GM21447 (cell line): Measurements from ENCODE around the gene KPRP.

Experiments
- ATAC-seq: cut with Tn5 transposase; IDR thresholded peaks from one replicate; pipeline ENCODE4 v1.9.1; 2021; ENCODE audit not compliant: unreplicated experiment

The KPRP gene

DNA sequence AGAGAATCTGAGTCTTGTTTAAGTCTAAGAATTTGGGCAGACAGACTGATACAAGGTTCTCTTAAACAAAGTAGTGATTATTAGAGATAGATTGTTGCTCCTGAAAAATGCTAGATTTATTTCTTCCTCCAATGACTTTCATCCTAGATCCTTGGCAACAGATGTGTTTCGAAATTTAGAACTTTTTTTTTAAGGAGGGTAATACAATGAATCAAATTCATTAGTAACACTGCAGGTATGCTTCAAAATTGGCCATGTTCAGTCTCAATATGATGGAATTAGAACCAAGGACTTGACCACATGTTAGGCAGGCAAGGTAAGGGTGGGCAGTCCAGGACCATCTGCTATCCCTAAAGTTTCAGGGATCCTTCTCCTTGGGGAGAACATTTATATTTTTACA, 12.6 kb downstream of the KPRP start:
- no peak for ATAC-seq

DNA sequence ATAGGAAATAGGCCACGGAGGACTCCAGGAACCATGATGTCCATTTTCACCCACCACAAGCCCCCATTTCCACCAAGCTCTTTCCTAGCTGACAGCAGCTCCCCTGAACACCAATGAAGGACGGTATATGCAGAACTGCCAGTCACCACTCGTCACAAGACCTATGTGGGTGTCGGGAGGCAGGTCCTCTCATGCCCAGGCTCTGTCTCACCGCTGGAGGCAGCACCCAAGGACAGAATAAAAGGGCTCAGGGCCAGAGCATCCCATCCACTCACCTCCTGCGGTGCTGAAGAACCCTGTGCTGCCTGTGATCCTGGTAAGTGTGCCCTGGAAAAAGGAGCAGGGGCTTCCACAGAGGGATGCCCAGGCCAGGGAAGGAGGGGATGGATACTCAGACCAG, 17.1 kb downstream of the KPRP start, which contains the start of gene LCE1F:
LCE1F (plus strand) TSS at position 266 of the 400 bp plus-strand sequence. CDS start 1,232 bp downstream, outside the sequence.
- ATAC-seq, result no peak

DNA sequence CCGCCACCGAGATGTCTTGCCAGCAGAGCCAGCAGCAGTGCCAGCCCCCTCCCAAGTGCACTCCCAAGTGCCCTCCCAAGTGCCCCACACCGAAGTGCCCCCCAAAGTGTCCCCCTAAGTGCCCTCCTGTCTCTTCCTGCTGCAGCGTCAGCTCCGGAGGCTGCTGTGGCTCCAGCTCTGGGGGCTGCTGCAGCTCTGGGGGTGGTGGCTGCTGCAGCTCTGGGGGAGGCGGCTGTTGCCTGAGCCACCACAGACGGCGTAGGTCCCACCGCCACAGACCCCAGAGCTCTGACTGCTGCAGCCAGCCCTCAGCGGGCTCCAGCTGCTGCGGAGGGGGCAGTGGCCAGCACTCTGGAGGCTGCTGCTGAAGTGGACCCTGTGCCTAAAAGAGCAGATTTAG, 18.5 kb downstream of the KPRP start:
- no peak for ATAC-seq

DNA sequence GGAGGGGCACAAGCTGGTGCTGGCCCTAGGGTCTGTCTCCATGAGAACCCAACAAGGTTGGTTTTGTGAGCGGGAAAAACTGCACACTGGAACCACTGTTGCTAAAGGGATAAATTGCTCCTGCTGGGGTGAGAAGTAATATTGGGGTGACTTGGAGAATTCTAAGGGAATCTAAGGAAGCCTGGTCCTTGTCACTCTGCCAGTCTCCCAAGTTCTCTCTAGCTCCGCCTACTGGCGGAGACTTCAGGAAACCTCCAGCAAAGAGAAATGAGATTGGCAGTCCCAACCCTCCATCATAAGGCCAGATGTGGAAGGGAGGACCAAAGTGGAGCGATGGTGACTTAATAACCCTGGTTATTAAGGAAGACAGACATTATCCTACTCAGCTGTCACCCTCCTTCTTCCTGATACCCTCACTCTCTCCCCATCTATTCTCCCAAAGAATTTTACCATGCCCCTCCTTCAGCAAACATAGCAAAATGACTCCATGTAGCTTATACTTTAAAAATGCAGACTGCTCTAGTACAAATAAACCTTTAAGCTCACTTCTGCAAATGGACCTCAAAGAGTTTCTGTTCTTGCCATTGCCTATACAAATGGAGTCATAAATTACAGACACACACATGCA, 19.8 kb downstream of the KPRP start:
- no peak for ATAC-seq

DNA sequence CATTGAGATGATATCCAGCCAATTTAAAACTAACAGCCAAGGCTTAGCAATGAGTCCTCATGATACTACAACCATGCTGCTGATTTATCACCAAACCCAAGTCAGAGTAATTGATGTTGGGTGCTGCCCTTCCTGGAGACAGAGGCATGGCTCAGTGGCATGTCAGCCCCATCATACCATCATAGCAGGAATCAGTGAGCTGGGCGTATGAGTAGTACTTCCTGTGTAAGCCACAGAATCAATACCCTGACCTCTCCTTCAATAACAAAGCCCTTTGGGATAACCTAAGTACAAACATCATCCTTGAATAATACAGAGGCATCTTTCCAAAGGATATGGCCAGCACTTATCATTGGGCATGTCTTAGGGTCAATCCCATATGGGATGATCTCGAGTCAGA, 25.3 kb downstream of the KPRP start:
- no peak for ATAC-seq

DNA sequence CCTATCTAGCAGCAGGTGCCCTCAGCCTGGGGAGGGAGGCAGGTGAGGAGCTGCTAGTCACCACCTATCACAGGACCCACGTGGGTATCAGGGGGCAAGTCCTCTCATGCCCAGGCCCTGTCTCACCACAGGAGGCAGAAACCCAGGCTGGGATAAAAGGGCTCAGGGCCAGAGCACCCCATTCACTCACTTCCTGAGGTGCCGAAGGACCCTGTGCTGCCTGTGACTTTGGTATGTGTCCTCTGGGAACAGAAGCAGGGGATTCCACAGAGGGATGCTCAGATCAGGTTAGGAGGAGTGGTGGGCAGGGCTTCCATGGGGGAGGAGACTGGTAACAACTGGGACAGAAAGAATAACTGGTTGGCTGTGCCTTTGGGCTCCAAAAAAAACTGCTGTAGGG, 28.3 kb downstream of the KPRP start, which contains the start of gene LCE1E:
LCE1E (plus strand) TSS at position 181 of the 400 bp plus-strand sequence. CDS start 1,043 bp downstream, outside the sequence.
- no peak for ATAC-seq

DNA sequence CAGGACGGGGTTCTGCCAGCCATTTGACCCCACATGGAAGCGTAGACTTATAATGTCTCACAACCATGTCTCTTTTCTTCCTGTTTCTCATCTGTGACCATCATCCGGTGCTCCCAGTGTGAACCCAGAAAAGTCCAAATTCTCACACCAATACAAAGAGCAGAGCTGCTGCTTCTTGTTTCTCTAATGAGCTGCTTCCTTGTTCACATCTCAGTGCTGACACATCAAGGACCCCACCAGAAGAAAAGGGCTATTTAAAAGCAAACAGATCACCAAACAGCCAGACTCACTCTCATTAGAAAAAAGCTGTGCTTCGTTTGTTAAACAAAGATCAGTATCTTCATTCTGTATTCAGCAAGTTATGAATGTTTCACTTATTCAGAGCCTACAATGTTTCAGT, 37.9 kb downstream of the KPRP start:
- ATAC-seq, result no peak

DNA sequence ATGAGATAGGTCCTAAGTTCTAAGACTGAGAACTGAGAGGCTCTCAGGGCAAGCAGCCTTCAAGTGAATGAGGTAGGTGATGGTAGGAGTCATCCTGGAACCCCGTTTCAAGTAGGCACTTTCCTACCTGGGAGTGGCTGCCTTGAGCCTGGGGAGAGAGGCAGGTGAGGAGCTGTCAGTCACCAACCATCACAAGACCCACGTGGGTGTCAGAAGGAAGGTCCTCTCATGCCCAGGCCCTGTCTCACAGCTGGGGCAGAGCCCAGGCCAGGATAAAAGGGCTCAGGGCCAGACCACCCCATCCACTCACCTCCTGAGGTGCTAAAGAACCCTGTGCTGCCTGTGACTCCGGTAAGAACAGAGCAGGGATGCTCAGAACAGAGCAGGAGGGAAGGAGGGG, 38.6 kb downstream of the KPRP start, which contains the start of gene LCE1D:
LCE1D (plus strand) TSS at position 301 of the 400 bp plus-strand sequence. CDS start 1,074 bp downstream, outside the sequence.
- ATAC-seq, result no peak

DNA sequence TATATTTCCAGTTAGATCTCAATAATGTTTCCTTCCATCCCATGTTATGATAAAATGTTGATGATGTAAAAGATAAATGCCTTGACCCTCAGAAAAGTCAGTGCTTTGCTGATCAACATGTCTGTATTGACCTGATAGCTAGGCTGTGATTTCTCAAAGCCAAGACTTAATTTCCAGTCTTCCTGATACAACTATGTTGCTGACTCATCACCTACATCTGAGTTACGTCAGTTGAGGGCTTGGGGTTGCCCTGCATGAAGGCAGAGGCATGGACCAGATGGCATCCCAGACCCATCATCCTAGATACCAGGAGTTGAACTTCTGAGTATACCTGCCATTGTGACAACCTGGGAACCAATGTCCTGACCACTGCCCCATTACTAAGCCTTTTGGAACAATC, 43.5 kb downstream of the KPRP start:
- ATAC-seq, result no peak

DNA sequence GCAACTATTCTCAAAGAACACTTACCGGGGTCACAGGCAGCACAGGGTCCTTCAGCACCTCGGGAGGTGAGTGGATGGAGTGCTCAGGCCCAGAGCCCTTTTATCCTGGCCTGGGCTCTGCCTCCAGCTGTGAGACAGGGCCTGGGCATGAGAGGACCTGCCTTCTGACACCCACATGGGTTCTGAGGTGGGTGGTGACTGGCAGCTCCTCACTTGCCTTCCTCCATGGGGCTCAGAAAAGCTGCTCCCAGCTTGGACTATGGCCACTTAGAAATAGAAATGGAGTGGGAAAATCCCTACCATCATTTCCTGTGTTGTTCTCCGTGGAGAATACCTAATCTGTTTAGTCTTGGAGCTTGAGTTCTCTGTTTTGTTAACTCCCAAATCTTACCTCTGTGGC, 48.8 kb downstream of the KPRP start, which contains the start of gene LCE1C:
LCE1C (minus strand) TSS at position 76 of the 400 bp plus-strand sequence. CDS start 1,173 bp downstream, outside the sequence.
- ATAC-seq, result no peak

DNA sequence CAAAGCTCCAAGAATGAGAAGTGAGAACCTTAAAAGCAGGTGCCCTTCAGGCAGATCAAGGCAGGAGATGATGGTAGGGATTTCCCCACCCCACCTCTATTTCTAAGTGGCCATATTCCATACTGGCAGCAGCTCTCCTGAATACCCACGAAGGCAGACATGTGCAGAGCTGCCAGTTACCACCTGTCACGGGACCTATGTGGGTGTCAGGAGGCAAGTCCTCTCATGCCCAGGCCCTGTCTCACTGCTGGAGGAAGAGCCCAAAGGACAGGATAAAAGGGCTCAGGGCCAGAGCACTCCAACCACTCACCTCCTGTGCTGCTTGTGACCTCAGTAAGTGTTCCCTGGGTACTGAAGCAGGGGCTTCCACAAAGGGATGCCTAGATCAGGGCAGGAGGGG, 53.2 kb downstream of the KPRP start:
- no peak for ATAC-seq
